HG02840 (cell line): ENCODE results near the gene PCAT6.
"Not testable (repeated sequence)": the region's sequence is repeated elsewhere in the genome, so short reads cannot be mapped to it uniquely, and the experiment has no call there.

ENCODE experiments used
- ATAC-seq: cut with Tn5 transposase; IDR thresholded peaks from one replicate; pipeline ENCODE4 v1.9.1; 2021; ENCODE audit warnings: mild to moderate bottlenecking, moderate library complexity, moderate number of reproducible peaks; ENCODE audit not compliant: unreplicated experiment, low FRiP score

The PCAT6 gene

GRCh38 chr1:202806845-202807450, 3.8 kb upstream of the PCAT6 start:
- no peak for ATAC-seq

DNA sequence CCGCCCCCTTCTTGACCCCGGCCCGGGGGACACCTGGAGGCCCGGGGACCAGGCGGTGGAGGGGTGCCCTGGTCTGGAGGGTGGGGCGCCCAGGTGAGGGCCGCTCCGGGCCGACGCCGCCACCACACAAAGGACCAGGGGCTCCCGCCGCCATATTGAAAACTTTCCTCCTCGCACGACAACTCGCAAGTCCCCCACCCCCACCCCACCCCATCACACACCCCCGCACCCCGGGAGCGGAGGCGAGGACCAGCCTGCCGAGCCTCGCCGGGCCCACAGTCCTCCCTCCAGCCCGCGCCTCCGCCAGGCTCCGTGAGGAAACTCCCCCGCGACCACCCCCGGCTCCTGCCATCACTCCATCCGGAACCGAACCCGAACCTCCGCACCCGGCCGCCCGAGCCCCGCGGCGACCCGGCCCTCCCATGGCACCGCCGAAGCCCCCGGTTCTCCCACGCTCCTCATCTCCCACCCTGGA, 3.3 kb upstream of the PCAT6 start:
- no peak for ATAC-seq

DNA sequence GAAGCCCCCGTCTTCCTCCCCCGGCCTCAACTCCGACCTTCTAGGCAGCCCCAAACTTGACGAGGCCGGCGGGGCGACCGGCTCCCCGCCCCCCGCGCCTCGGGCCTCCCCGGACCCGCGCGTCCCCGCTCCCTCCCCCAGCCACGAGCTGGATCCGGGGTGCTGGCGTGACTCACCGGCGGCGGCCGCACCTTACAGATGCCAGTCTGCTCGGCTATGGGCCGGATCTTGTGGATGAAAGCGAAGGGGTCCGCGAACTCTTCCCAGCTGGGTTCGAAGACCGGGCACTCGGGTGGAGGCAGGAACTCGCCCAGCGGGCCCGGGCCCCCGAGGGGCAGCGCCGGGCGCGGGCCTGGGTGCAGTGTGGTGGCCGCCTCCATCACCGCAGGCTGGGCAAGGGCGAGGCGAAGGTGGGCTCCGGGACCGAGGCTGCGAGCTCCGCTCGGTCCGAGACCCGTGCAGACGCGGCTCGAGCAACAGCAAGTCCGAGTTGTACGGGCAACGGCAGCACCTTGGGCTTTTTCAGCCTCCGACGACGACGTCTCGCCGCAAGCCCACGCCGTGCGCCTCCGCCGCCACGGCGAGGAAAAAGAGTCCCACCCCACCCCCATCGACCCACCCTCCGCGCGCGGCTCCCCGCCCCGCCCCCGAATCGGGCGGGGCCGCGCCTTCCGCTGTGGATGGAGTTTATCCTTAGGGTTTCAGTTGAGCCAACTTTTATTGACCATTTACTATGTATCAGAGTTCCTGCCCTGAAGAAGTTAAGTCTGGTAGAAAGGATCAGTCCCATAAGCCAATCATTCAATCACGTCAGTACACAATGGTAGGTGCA, 2.6 kb upstream of the PCAT6 start, which contains the start of gene KDM5B:
TSS of gene KDM5B (minus strand) at position 496 of the 832 bp plus-strand sequence. CDS start at position 380, 116 bp downstream.
- no peak for ATAC-seq

DNA sequence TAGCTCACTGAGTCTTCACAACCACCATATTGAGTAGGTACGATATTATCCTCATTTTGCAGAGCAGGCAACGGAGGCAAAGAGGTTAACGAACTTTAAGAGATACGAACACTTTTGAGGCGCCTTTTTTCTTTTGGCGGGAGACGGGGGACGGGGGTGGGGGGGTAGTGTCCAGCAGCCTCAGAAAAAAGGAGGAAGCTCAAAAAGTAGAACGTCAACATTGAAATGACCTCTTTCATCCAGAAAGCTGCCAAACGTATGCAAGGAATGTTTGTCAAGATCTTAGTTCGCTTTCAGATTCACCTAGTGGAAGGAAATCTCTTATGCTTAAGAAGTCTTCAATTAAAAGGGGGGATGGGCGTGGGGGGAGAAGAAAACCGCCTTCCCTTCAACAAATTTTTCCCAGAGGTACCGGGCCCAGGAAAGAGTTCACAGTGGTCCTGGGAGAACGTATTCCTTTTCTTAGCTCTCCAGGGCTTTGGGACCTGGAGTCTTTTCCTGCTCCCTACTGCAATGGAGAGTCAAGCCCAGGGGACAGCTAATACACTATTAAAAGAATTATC, 1.1 kb upstream of the PCAT6 start:
- ATAC-seq, result no peak

- ATAC-seq, result no peak
Observed at GRCh38 chr1:202810193-202810614, 550 bp upstream of the PCAT6 start.

- ATAC-seq, result peak; percentile 8
Observed at GRCh38 chr1:202811296-202812175, 782 bp downstream of the PCAT6 start.

DNA sequence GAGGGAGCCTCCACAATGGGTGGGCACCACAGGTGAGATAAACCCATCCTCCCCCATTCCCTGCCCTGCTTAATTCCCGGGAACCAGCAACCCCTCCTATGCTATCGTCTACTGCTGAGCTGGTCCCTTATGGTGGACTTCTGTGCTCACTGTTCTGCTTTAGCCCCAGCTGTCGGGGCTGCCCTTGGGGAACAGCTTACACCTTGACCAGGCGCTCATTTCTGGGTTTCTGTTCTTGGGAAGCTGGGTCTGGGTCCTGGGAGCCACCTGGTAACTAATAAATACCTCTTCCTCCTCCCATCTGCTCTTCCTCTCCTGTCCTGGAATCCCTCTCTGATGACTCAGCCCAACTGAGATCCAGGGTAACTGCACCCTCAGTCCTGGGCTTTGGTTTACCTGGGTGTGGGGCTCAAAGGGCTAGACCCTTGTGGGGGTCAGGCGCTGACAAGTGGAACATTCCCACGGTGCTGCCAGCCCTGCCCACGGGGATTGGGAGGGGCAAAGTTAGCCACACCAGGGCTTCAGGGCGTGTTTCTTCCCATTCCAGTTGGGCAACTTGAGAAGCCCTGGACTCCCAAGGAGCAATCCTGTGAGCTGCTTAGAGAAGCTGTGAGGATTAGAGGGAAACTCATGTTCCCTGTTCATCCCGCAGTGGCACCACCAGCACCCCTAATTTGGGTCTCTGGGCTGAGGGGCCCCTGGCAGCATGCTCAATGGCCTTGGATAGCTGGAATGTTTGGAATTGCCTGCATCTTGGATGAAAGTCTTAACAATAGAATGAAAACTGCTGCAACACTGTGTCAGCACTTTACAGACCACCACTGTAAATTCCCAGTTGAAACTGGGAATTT, 1.6 kb downstream of the PCAT6 start:
- ATAC-seq, result no peak

GRCh38 chr1:202815120-202815519, 4.4 kb downstream of the PCAT6 start:
- no peak for ATAC-seq

DNA sequence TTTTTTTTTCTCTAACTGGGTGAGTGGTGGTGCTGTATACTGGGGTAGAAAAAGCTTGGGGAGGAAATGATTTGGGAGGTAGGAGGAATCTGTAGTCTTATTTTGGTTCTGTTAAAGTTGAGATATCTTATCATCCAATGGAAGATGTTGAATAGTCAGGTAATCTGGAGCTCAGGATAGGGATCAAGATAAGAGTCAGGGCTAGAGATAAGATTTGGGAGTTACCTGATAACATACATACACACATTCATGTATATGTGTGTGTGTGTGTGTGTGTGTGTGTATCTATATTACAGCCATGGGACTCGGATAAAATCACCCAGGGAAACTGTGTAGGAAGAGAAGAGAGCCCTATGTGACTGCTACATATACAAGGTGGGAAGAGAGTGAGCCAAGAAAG, 8.1 kb downstream of the PCAT6 start:
- ATAC-seq, result no peak

GRCh38 chr1:202821467-202821866, 10.7 kb downstream of the PCAT6 start:
- no peak for ATAC-seq

DNA sequence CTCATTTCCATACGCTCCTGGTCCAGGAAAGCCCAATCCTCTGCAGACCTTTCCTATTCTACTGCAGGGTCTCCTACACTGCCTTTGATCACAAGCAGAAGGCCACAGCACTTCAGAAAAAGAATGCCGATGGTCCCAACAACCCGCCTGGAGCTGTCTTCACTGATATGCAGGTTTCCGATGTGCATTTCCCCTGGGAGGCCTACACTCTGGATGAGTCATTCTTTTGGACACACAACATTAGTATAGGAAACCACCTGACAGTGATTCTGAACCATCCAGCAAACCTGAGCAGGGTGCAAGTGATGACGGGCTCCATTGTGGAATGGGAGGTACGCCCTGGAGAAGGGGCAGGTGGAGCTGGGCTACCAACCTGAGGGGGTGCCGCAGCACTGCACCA, 15.0 kb downstream of the PCAT6 start:
- no peak for ATAC-seq

GRCh38 chr1:202829223-202829622, 18.5 kb downstream of the PCAT6 start:
- ATAC-seq, result not testable (repeated sequence)

GRCh38 chr1:202831906-202832305, 21.2 kb downstream of the PCAT6 start:
- ATAC-seq, result no peak

- ATAC-seq, result no peak
Observed at GRCh38 chr1:202834771-202835547, 24.2 kb downstream of the PCAT6 start.

DNA sequence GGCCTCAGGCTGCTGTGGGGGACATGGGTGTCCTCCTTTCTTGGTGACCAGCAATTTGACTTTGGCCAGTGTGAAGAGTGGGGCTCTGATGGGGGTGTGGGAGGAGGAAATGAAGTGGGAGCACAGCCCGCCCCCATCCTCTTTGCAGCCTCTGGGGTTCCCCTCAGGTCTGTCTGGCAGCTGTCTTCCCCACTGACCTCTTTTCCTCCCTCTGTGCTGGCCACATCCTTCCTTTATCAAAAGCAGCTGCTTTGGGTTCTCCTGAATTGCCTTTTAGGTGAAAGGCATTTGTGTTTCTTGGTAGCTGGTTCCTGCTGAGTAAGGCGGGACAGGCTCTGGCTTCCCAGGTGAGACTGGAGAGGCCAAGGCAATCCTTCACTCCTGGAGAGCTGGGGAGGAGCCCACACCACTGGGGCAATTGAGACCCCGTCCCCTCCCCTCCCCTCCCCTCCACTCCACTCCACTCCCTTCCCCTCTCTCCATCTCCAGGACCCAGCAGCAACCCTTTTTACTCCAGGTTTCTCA, 24.9 kb downstream of the PCAT6 start:
- no peak for ATAC-seq

- no peak for ATAC-seq
Observed at GRCh38 chr1:202836623-202837403, 26.1 kb downstream of the PCAT6 start.

- no peak for ATAC-seq
Observed at GRCh38 chr1:202837746-202838262, 27.1 kb downstream of the PCAT6 start.

DNA sequence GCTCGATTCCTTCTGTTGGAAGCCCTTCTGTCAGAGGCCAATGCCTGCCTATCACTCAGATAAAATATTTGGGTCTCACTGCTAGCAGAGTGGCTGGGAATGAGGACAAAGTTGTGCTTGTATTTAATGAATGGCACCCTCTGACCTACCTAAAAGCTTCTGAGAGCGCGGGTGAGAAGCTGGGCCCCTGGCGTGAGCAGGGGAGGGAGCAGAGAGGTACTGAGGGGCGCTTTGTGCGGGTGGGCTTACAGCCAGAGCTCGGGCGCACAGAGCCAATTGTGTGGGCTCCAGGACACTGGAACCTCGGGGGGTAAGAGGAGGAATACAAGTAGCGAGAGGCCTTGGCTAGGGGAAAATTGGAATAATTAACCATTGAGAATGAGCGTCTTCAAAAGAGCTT, 32.3 kb downstream of the PCAT6 start:
- ATAC-seq, result no peak
